K562 (cell line): ENCODE data around the gene SLC4A2. TPM values are rescaled to one million over a fixed set of nuclear protein-coding genes. Genes with fewer than 3 reads are reported as not detected.

Experiments
- CBFB ChIP-seq: sonication (generic); formaldehyde crosslinking; IDR thresholded peaks from 2 replicates; pipeline ENCODE4 v1.4.0; 2020; ENCODE audit warnings: mild to moderate bottlenecking, missing genetic modification reagents
- CC2D1A ChIP-seq: fragments of 450-650 bp; IDR thresholded peaks from 2 replicates; pipeline ENCODE4 v1.6.1; 2017; ENCODE audit warnings: mild to moderate bottlenecking
- CHD2 ChIP-seq: IDR thresholded peaks from 2 replicates; pipeline ENCODE4 v1.6.1; 2011; ENCODE audit warnings: low read depth, low read length
- DNMT1 ChIP-seq: fragments of 450-650 bp; IDR thresholded peaks from 2 replicates; pipeline ENCODE4 v1.6.1; 2016; ENCODE audit warnings: antibody characterized with exemption, mild to moderate bottlenecking
- E4F1 ChIP-seq: fragments of 250-450 bp; sonication (Bioruptor Pico); IDR thresholded peaks from 2 replicates; pipeline ENCODE4 v1.5.0; 2021; ENCODE audit warnings: mild to moderate bottlenecking, borderline replicate concordance
- KLF1 ChIP-seq: fragments of 450-650 bp; IDR thresholded peaks from 2 replicates; pipeline ENCODE4 v1.6.1; 2016; ENCODE audit warnings: missing genetic modification characterization, missing compliant biosample characterization
- NUFIP1 ChIP-seq: fragments of 450-650 bp; IDR thresholded peaks from 2 replicates; pipeline ENCODE4 v1.6.1; 2018; ENCODE audit not compliant: partially characterized antibody
- POLR3G ChIP-seq: IDR thresholded peaks from 2 replicates; pipeline ENCODE4 v1.6.1; 2011; ENCODE audit not compliant: insufficient read length, insufficient replicate concordance; ENCODE audit errors: extremely low read depth
- SOX6 ChIP-seq: fragments of 450-650 bp; IDR thresholded peaks from 2 replicates; pipeline ENCODE4 v1.6.1; 2014; ENCODE audit warnings: mild to moderate bottlenecking
- TCF7 ChIP-seq: sonication (generic); IDR thresholded peaks from 2 replicates; pipeline ENCODE4 v1.6.1; 2016; ENCODE audit warnings: antibody characterized with exemption, borderline replicate concordance
- TOE1 ChIP-seq, 2 experiments: fragments of 450-650 bp in 1 of 2; sonication (generic) in 1 of 2; formaldehyde crosslinking in 1 of 2; IDR thresholded peaks; 2 replicates each; pipeline versions ENCODE4 v1.7.1 to v1.8.0; 2016 to 2022; ENCODE audit warnings: borderline replicate concordance in 2 of 2, mild to moderate bottlenecking in 2 of 2, antibody characterized with exemption in 1 of 2, inconsistent platforms in 1 of 2, low read depth in 1 of 2, missing genetic modification reagents in 1 of 2, moderate library complexity in 1 of 2
- ZBED1 ChIP-seq: IDR thresholded peaks from 2 replicates; pipeline ENCODE4 v1.6.1; 2014
- ZNF584 ChIP-seq: fragments of 200-800 bp; sonication (Bioruptor generic); IDR thresholded peaks from 2 replicates; pipeline ENCODE4 v1.6.1; 2016; ENCODE audit warnings: low read depth, mild to moderate bottlenecking, missing genetic modification characterization, missing compliant biosample characterization
- polyA plus RNA-seq, 8 experiments: library from polyadenylated mRNA; depleted of rRNA in 4 of 8; stranded (reverse) in 5 of 8; unstranded in 3 of 8; fragments of >200 nt; fragmentation: Nextera tagmentation in 2 of 8; fragmentation: Illumina TruSeq in 1 of 8; extraction: Ambion mirVana in 2 of 8; extraction: Trizol in 1 of 8; gene quantifications; 2 replicates each; pipeline versions ENCODE4 v1.2.1 to v1.2.3, GENCODE V29; 2011 to 2014; ENCODE audit warnings: inconsistent platforms in 1 of 8, missing spikeins in 1 of 8
- total RNA-seq, 7 experiments: library from RNA; depleted of rRNA in 6 of 7; stranded (reverse); fragments of >200 nt in 6 of 7; fragmentation: Illumina TruSeq in 2 of 7; extraction: Trizol in 2 of 7; gene quantifications; 2 replicates each; pipeline versions ENCODE4 v1.2.1 to v1.2.3, GENCODE V29; 2011 to 2021; ENCODE audit warnings: low replicate concordance in 1 of 7
- TF ChIP-seq, protein P1 (sequence below): fragments of 450-650 bp; IDR thresholded peaks from 2 replicates; pipeline ENCODE4 v1.6.1; 2017; ENCODE audit warnings: antibody characterized with exemption
- TF ChIP-seq, protein P2 (sequence below), 2 experiments: IDR thresholded peaks in 1 of 2; conservative IDR thresholded peaks in 1 of 2; 2 replicates each; pipeline ENCODE4 v1.6.1; 2016; ENCODE audit warnings: low read depth in 2 of 2, mild to moderate bottlenecking in 1 of 2, missing compliant biosample characterization in 1 of 2, missing genetic modification characterization in 1 of 2, moderate library complexity in 1 of 2
- TF ChIP-seq, protein P3 (sequence below): sonication (generic); formaldehyde crosslinking; IDR thresholded peaks from 2 replicates; pipeline ENCODE4 v1.8.0; 2022; ENCODE audit warnings: missing genetic modification reagents, mild to moderate bottlenecking, moderate library complexity, borderline replicate concordance

The SLC4A2 gene
- total and polyA plus RNA-seq, 9 of the 15 experiments (the other 6 are each of a cell fraction or from before 2014, with no cell fraction given), result 11.4 to 375 (median 130) TPM

GRCh38 chr7:151061213-151062110 lies 2.1 kb downstream of the SLC4A2 start (continued):
- TF ChIP-seq ZNF584, result no peak
- TF ChIP-seq, protein P1, sequence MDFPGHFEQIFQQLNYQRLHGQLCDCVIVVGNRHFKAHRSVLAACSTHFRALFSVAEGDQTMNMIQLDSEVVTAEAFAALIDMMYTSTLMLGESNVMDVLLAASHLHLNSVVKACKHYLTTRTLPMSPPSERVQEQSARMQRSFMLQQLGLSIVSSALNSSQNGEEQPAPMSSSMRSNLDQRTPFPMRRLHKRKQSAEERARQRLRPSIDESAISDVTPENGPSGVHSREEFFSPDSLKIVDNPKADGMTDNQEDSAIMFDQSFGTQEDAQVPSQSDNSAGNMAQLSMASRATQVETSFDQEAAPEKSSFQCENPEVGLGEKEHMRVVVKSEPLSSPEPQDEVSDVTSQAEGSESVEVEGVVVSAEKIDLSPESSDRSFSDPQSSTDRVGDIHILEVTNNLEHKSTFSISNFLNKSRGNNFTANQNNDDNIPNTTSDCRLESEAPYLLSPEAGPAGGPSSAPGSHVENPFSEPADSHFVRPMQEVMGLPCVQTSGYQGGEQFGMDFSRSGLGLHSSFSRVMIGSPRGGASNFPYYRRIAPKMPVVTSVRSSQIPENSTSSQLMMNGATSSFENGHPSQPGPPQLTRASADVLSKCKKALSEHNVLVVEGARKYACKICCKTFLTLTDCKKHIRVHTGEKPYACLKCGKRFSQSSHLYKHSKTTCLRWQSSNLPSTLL, result 0 out of 2 replicates have a peak, but pooled peaks have one; percentile 37
- no peak for TF ChIP-seq NUFIP1
- TF ChIP-seq E4F1 (CRISPR knock-in tag), result no peak
- TF ChIP-seq CC2D1A, result peak; percentile 18; the same call in 1 of the 2 replicates
- no peak for TF ChIP-seq CHD2
- TF ChIP-seq, protein P2, sequence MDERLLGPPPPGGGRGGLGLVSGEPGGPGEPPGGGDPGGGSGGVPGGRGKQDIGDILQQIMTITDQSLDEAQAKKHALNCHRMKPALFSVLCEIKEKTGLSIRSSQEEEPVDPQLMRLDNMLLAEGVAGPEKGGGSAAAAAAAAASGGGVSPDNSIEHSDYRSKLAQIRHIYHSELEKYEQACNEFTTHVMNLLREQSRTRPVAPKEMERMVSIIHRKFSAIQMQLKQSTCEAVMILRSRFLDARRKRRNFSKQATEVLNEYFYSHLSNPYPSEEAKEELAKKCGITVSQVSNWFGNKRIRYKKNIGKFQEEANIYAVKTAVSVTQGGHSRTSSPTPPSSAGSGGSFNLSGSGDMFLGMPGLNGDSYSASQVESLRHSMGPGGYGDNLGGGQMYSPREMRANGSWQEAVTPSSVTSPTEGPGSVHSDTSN (CRISPR knock-in tag; IDR thresholded peaks at IDR 0.05; ENCODE audit: low read depth), result no peak
- TF ChIP-seq, protein P2 (tag; conservative IDR thresholded peaks at IDR 0.05; ENCODE audit: low read depth), result no peak
- TF ChIP-seq, protein P3, sequence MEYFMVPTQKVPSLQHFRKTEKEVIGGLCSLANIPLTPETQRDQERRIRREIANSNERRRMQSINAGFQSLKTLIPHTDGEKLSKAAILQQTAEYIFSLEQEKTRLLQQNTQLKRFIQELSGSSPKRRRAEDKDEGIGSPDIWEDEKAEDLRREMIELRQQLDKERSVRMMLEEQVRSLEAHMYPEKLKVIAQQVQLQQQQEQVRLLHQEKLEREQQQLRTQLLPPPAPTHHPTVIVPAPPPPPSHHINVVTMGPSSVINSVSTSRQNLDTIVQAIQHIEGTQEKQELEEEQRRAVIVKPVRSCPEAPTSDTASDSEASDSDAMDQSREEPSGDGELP (CRISPR knock-in tag), result 0 out of 2 replicates have a peak, but pooled peaks have one; percentile 2
- TF ChIP-seq KLF1 (tag), result no peak
- no peak for TF ChIP-seq POLR3G
- no peak for TF ChIP-seq TCF7
- TF ChIP-seq ZBED1, result 0 out of 2 replicates have a peak, but pooled peaks have one; percentile 33
- TF ChIP-seq SOX6, result no peak
- no peak for TF ChIP-seq TOE1 (IDR thresholded peaks at IDR 0.05; ENCODE audit: borderline replicate concordance)
- no peak for TF ChIP-seq TOE1 (CRISPR knock-in tag; IDR thresholded peaks at IDR 0.05; ENCODE audit: borderline replicate concordance, low read depth)
- TF ChIP-seq CBFB (CRISPR knock-in tag), result 0 out of 2 replicates have a peak, but pooled peaks have one; percentile 3
- TF ChIP-seq DNMT1, result no peak
